ENCODE data around the gene USP54.

DNA sequence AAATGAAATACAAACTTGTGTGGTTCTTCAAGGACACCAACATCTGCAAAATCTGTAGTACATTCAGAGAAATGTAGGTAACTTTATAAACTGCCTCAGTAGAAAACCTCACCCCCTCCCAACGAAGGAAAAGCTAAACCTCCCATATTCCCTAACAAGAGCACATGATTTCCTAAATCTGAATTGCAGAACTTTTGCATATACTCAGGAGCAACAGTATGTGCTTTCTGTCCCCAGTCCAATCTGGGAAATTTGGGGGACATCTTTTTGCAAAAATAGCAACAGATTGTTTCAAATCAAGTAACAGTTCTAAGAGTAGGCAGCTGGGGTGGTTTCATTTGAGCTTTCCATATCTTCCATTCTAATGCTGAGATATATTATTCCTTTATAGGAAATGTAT lies 142.0 kb downstream of the USP54 start:
- TF ChIP-seq EZH2 (IDR thresholded peaks at IDR 0.05; ENCODE audit: borderline replicate concordance, low read depth, low read length, severe bottlenecking) (no peak), POLR2A (IDR thresholded peaks at IDR 0.05; ENCODE audit: low read depth, low read length) (no peak), JUN (IDR thresholded peaks at IDR 0.05; ENCODE audit: borderline replicate concordance, insufficient read depth, insufficient read length, low read depth) (no peak), POLR2AphosphoS5 (IDR thresholded peaks at IDR 0.05; ENCODE audit: insufficient read depth, low read depth, low read length) (no peak), GATA2 (IDR thresholded peaks at IDR 0.05; ENCODE audit: insufficient read depth, insufficient read length, low read depth, low read length) (no peak), MYC (IDR thresholded peaks at IDR 0.05; ENCODE audit: low read depth, low read length) (no peak)
- TF ChIP-seq, protein P1, sequence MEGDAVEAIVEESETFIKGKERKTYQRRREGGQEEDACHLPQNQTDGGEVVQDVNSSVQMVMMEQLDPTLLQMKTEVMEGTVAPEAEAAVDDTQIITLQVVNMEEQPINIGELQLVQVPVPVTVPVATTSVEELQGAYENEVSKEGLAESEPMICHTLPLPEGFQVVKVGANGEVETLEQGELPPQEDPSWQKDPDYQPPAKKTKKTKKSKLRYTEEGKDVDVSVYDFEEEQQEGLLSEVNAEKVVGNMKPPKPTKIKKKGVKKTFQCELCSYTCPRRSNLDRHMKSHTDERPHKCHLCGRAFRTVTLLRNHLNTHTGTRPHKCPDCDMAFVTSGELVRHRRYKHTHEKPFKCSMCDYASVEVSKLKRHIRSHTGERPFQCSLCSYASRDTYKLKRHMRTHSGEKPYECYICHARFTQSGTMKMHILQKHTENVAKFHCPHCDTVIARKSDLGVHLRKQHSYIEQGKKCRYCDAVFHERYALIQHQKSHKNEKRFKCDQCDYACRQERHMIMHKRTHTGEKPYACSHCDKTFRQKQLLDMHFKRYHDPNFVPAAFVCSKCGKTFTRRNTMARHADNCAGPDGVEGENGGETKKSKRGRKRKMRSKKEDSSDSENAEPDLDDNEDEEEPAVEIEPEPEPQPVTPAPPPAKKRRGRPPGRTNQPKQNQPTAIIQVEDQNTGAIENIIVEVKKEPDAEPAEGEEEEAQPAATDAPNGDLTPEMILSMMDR (IDR thresholded peaks at IDR 0.05; ENCODE audit: extremely low read depth in 1 of 2, insufficient read depth in 1 of 2, low read depth in 1 of 2, low read length in 2 of 2): no peak
- TF ChIP-seq, protein P2, sequence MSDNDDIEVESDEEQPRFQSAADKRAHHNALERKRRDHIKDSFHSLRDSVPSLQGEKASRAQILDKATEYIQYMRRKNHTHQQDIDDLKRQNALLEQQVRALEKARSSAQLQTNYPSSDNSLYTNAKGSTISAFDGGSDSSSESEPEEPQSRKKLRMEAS (IDR thresholded peaks at IDR 0.05; ENCODE audit: insufficient read depth, insufficient read length): no peak

Measured in endothelial cell of umbilical vein (primary cell).